ENCODE measurements around the gene HES1.
"Not testable (repeated sequence)": the region's sequence is repeated elsewhere in the genome, so short reads cannot be mapped to it uniquely, and the experiment has no call there.

HES1 gene

GRCh38 chr3:194124193-194124592 lies 11.8 kb upstream of the HES1 start:
- FAIRE-seq = no peak
- no peak for DNase-seq (ENCODE audit: extremely low spot score, insufficient read length, low read depth)

GRCh38 chr3:194125442-194125841 lies 10.5 kb upstream of the HES1 start:
- no peak for FAIRE-seq
- no peak for DNase-seq (ENCODE audit: extremely low spot score, insufficient read length, low read depth)

- DNase-seq (ENCODE audit: extremely low spot score, insufficient read length, low read depth) = no peak
- no peak for FAIRE-seq
Measured at GRCh38 chr3:194126790-194127189, 9.2 kb upstream of the HES1 start.

GRCh38 chr3:194128202-194128918 lies 7.6 kb upstream of the HES1 start:
- FAIRE-seq (peak; percentile 63), DNase-seq (ENCODE audit: extremely low spot score, insufficient read length, low read depth) (no peak)

- not testable (repeated sequence) for DNase-seq (ENCODE audit: extremely low spot score, insufficient read length, low read depth); FAIRE-seq
Measured at GRCh38 chr3:194128919-194129295, 7.0 kb upstream of the HES1 start.

- no peak for DNase-seq (ENCODE audit: extremely low spot score, insufficient read length, low read depth)
- no peak for FAIRE-seq
Measured at GRCh38 chr3:194129581-194130133, 6.3 kb upstream of the HES1 start.

GRCh38 chr3:194130188-194130587 lies 5.8 kb upstream of the HES1 start:
- FAIRE-seq = no peak
- no peak for DNase-seq (ENCODE audit: extremely low spot score, insufficient read length, low read depth)

GRCh38 chr3:194130807-194131589 lies 5.0 kb upstream of the HES1 start:
- DNase-seq (ENCODE audit: extremely low spot score, insufficient read length, low read depth) (no peak), FAIRE-seq (peak; percentile 97)

- FAIRE-seq (no peak), DNase-seq (ENCODE audit: extremely low spot score, insufficient read length, low read depth) (no peak)
Measured at GRCh38 chr3:194132465-194133286, 3.3 kb upstream of the HES1 start.

- DNase-seq (ENCODE audit: extremely low spot score, insufficient read length, low read depth) (no peak), FAIRE-seq (no peak)
Measured at GRCh38 chr3:194133661-194134230, 2.2 kb upstream of the HES1 start.

GRCh38 chr3:194134231-194134756 lies 1.7 kb upstream of the HES1 start:
- FAIRE-seq (peak; percentile 26), DNase-seq (ENCODE audit: extremely low spot score, insufficient read length, low read depth) (no peak)

GRCh38 chr3:194134757-194135515 lies 1.0 kb upstream of the HES1 start:
- DNase-seq (ENCODE audit: extremely low spot score, insufficient read length, low read depth) (peak; percentile 74), FAIRE-seq (peak; percentile 67)

GRCh38 chr3:194135516-194135805 lies 487 bp upstream of the HES1 start:
- DNase-seq (ENCODE audit: extremely low spot score, insufficient read length, low read depth) (no peak), FAIRE-seq (no peak)

GRCh38 chr3:194136519-194137007 lies 615 bp downstream of the HES1 start:
- DNase-seq (ENCODE audit: extremely low spot score, insufficient read length, low read depth) (no peak), FAIRE-seq (no peak)

GRCh38 chr3:194137008-194137505 lies 1.1 kb downstream of the HES1 start:
- FAIRE-seq (no peak), DNase-seq (ENCODE audit: extremely low spot score, insufficient read length, low read depth) (no peak)

GRCh38 chr3:194137506-194138474 lies 1.8 kb downstream of the HES1 start:
- FAIRE-seq = peak; percentile 65

GRCh38 chr3:194138732-194139070 lies 2.8 kb downstream of the HES1 start:
- FAIRE-seq = no peak
- DNase-seq (ENCODE audit: extremely low spot score, insufficient read length, low read depth) = no peak

More at GRCh38 chr3:194137506-194138474, 1.8 kb downstream of the HES1 start:
- DNase-seq (ENCODE audit: extremely low spot score, insufficient read length, low read depth) = no peak
